SJCRH30 (cell line): ENCODE measurements around the gene YPEL2. TPM values are rescaled to one million over a fixed set of nuclear protein-coding genes. Genes with fewer than 3 reads are reported as not detected.

Experiments
- DNase-seq, 2 experiments: peaks; one replicate each; pipeline ENCODE4 v3.0.0-alpha.2; 2015 to 2020
- H3K27ac ChIP-seq: fragments of 250-450 bp; sonication (Bioruptor Pico); 2 replicates; pipeline ENCODE4 v1.5.1; 2020; ENCODE audit warnings: mild to moderate bottlenecking, moderate library complexity
- H3K27me3 ChIP-seq: fragments of 250-450 bp; sonication (Bioruptor Pico); 2 replicates; pipeline ENCODE4 v1.5.1; 2020; ENCODE audit warnings: mild to moderate bottlenecking, moderate library complexity
- H3K36me3 ChIP-seq: fragments of 250-450 bp; sonication (Bioruptor Pico); 2 replicates; pipeline ENCODE4 v1.5.1; 2020; ENCODE audit warnings: mild to moderate bottlenecking, moderate library complexity
- H3K4me1 ChIP-seq: fragments of 250-450 bp; sonication (Bioruptor Pico); 2 replicates; pipeline ENCODE4 v1.5.1; 2020; ENCODE audit warnings: mild to moderate bottlenecking, moderate library complexity
- H3K4me3 ChIP-seq: fragments of 250-450 bp; sonication (Bioruptor Pico); 2 replicates; pipeline ENCODE4 v1.5.1; 2020; ENCODE audit warnings: mild to moderate bottlenecking, moderate library complexity
- H3K9me3 ChIP-seq: fragments of 250-450 bp; sonication (Bioruptor Pico); replicated peaks from 2 replicates; pipeline ENCODE4 v1.5.1; 2020; ENCODE audit warnings: mild to moderate bottlenecking, moderate library complexity
- total RNA-seq: library from RNA; depleted of rRNA; stranded (reverse); fragments of >200 nt; shearing (Covaris generic); gene quantifications from 2 replicates; pipeline ENCODE4 v1.2.3, GENCODE V29; 2014

YPEL2 gene
- total RNA-seq, 1 experiment from 2014 or later: 1.6 TPM

DNA sequence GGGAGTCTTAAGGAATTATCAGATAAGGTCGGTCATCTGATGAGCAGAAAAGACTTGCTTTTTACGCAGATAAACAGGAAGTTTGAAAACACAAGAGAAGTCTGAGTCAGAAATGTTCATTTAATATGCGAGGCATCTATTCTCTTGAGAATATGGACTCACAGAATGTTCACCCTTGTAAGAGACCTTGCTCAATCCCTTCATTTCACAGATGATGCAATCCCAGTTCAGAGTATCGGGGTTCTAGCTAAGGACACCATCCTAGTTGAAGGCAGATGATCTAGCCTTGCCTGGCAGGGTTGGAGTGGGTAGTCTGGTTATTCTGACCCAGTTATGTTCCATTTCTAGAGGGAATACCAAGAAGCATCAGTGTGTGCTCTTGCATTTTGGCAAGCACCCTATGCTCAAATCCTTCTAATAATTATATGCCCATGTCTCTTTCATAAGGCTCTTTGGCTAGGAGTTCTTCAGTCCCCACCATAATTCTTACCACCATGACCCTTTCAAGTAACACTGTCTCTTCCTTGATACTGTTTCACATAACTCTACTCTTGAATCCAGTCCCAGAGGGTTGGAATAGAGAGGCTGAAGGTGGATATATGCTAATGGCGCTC, 42.5 kb downstream of the YPEL2 start:
- H3K4me1 ChIP-seq: peaks cover 9% of the 10 kb centered on the region; the same call in 1 of the 2 replicates
- no peaks in the 10 kb centered on the region for H3K27me3 ChIP-seq
- no peak for DNase-seq
- H3K9me3 ChIP-seq: no peaks in the 10 kb centered on the region
- H3K27ac ChIP-seq: no peak overlapping the region
- no peak overlapping the region for H3K4me3 ChIP-seq
- no peaks in the 10 kb centered on the region for H3K36me3 ChIP-seq

DNA sequence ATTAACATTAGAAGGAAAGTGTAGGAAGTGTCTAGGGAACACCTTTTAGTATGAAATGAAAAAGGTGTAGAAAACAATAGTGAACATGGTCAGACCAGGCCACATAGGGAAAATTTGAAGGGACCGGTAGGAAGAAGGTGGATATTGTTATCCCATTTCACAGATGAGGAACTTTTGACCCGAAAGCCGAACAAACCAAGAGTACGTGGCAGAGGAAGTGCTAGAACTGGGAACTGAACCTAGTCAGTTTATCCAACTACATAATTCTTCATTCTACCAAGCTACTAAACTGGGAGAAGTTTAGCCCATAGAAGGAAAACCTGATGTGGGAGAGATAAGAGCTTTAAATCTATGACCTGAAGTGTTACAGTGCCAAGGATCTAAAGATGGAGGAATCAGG, 43.2 kb downstream of the YPEL2 start:
- no peak overlapping the region for H3K4me3 ChIP-seq
- DNase-seq: no peak
- no peaks in the 10 kb centered on the region for H3K9me3 ChIP-seq
- no peak overlapping the region for H3K27ac ChIP-seq
- H3K36me3 ChIP-seq: no peaks in the 10 kb centered on the region
- peaks cover 6% of the 10 kb centered on the region; the same call in 1 of the 2 replicates for H3K4me1 ChIP-seq
- no peaks in the 10 kb centered on the region for H3K27me3 ChIP-seq

DNA sequence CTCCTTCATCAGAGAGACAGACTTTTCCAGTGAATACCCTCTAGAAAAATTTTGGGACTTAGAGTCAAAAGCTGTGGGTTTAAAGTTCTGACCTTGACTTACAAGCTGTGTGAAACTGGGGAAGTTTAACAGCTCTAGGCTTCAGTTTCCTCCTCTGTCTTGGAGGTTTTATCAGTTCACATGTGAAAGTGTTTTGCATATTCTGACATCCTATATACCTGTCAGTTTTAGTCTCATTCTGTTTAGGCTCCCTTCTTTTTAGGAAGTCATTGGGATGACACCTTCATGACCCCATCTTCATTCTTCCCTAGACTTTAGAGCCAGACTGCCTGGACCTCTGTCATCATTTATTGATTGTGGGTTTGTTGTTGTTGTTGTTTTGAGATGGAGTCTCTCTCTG, 44.4 kb downstream of the YPEL2 start:
- Histone ChIP-seq H3K27me3 (no peaks in the 10 kb centered on the region), H3K36me3 (no peaks in the 10 kb centered on the region), H3K27ac (no peak overlapping the region), H3K9me3 (no peaks in the 10 kb centered on the region), H3K4me3 (no peak overlapping the region), H3K4me1 (peaks cover 6% of the 10 kb centered on the region; the same call in 1 of the 2 replicates)
- no peak for DNase-seq

DNA sequence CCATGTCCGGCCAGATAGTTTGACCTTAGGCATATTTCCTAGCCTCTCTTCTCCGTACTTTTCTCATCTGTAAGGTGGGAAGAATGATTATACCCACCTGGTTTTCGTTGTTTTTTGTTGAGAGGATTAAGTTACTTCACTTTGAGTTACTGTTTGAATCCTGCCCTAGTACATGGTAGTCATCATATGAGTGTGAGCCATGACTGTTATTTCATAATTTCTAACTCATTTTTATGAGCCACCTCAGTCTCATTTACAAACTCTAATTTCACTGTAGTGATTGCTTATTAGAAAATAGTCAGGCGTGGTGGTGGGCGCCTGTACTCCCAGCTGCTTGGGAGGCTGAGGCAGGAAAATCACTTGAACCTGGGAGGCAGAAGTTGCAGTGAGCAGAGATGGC, 45.1 kb downstream of the YPEL2 start:
- Histone ChIP-seq H3K36me3 (no peaks in the 10 kb centered on the region), H3K27me3 (no peaks in the 10 kb centered on the region), H3K9me3 (no peaks in the 10 kb centered on the region), H3K4me3 (no peak overlapping the region), H3K4me1 (peaks cover 6% of the 10 kb centered on the region; the same call in 1 of the 2 replicates), H3K27ac (no peak overlapping the region)
- no peak for DNase-seq

DNA sequence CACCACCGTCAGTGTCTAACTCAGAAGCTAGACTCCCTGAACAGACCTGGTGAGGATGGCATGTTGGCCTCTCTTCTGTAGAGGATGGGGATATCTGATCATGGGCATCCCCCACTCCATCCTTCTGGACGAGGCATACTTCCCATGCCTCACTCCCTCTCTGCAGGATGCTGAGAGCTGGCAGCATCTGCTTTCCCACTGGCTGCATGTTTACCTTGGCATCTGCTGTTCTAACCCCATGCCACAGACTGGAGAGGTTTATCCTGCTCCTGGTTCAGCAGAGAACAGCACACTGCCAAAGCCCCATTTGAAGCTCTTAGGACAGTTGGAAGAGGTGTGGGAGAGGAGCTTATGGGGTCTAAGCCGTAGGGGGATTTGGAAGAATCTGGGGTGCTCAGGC, 46.0 kb downstream of the YPEL2 start:
- Histone ChIP-seq H3K27ac (no peak overlapping the region), H3K4me3 (no peak overlapping the region), H3K27me3 (no peaks in the 10 kb centered on the region), H3K36me3 (no peaks in the 10 kb centered on the region), H3K9me3 (no peaks in the 10 kb centered on the region), H3K4me1 (no peaks in the 10 kb centered on the region; the same call in 1 of the 2 replicates)
- no peak for DNase-seq

DNA sequence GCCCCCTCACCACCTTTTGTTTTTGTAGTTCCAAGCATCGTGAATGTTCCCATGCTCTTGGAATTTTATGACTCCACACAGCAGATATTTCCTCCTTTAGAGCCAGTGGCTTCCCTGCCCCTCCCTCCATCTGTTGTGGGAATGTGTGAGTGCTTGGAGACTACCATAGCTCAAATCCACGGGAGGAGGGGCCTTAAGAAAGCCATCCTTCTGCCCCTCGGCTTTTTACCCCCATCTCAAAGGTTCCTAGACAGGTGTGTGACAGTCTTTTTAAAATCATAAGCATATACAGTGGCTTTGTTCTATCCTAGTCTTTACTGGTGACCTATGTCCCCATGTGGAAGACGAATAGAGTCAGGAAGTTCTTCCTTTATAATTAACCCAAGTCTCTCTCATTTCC, 47.2 kb downstream of the YPEL2 start:
- H3K4me3 ChIP-seq: no peak overlapping the region
- no peaks in the 10 kb centered on the region for H3K36me3 ChIP-seq
- DNase-seq: no peak
- no peak overlapping the region for H3K27ac ChIP-seq
- H3K9me3 ChIP-seq: no peaks in the 10 kb centered on the region
- H3K27me3 ChIP-seq: no peaks in the 10 kb centered on the region
- H3K4me1 ChIP-seq: no peaks in the 10 kb centered on the region

DNA sequence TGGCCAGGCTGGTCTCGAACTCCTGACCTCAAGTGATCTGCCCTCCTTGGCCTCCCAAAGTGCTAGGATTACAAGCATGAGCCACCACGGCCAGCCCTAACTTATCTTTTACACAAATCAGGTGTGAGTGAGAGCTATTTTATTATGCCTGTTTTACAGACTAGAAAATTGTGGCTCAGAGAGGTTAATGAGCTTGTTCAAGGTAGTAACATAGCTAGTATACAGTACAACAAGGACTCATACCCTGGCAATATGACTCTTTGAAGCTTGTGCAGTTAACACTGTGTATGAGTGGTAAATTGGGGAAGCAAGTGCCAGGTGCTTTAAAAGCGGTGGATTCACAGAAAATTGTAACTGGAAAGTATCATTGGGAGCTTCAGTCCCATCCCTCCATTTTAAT, 49.0 kb downstream of the YPEL2 start:
- H3K4me1 ChIP-seq: no peaks in the 10 kb centered on the region
- H3K27me3 ChIP-seq: no peaks in the 10 kb centered on the region
- H3K9me3 ChIP-seq: no peaks in the 10 kb centered on the region
- H3K36me3 ChIP-seq: no peaks in the 10 kb centered on the region
- H3K27ac ChIP-seq: no peak overlapping the region
- H3K4me3 ChIP-seq: no peak overlapping the region
- DNase-seq: no peak

DNA sequence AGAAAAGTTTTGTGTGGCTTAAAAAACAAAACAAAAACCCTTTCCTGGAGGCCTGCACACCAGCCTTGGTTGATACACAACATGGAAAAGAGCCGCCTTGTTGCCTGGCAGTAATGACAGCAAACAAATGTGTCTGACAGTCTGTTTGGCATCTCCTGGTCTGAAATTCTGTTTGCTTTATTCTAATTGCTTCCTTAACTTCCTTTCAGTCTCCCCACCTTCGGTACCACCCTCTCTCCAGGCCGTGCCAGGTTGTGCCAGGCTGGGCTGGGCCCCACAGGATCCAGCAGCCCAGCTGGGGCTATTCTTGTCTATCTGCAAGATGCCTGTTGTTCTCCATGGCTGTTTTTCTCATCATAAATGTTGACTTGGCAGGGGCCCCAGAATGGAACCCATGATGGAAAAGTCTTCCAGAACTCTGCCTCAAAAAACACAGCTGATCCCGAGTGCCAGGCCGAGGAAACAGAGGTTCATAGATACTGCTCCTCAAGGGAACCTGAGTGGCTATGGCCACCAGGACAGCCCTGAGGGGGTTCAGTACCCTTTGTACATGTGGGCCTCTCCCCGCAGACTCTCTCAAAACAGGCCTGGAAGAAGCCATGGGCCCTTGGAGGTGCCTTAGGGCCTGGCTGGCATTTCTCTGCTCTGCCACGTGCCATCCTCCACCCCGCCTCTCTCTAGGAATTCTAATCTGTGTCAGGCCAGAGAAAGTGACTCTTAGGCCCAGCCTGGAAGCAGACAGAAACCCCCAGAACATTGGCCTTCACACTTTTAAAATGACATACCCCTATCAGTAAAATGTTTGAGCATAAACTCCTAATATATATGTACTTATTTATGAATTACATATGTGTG, 50.5 kb downstream of the YPEL2 start:
- H3K36me3 ChIP-seq: no peaks in the 10 kb centered on the region
- H3K4me3 ChIP-seq: no peak overlapping the region
- no peak for DNase-seq
- H3K9me3 ChIP-seq: no peaks in the 10 kb centered on the region
- no peak overlapping the region for H3K27ac ChIP-seq
- H3K4me1 ChIP-seq: no peaks in the 10 kb centered on the region
- no peaks in the 10 kb centered on the region for H3K27me3 ChIP-seq

DNA sequence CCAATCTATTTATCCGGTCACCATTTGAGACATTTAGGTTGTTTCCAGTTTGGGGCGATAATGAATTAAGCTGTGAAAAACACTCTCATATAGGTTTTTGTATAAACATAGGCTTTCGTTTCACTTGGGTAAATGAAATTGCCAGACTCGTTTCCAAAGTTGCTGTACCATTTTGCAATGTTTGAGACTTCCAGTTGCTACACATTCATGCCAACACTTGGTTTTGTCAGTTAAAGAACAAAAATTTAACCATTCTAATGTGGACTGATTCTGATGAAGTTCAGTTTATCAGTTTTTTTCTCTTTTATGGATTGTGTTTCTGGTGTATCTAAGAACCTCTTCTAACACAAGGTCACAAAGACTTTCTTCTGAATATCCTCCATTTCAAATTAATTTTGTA, 52.4 kb downstream of the YPEL2 start:
- no peaks in the 10 kb centered on the region for H3K36me3 ChIP-seq
- no peak overlapping the region for H3K27ac ChIP-seq
- no peaks in the 10 kb centered on the region for H3K4me1 ChIP-seq
- no peaks in the 10 kb centered on the region for H3K9me3 ChIP-seq
- H3K27me3 ChIP-seq: no peaks in the 10 kb centered on the region
- H3K4me3 ChIP-seq: no peak overlapping the region
- no peak for DNase-seq

DNA sequence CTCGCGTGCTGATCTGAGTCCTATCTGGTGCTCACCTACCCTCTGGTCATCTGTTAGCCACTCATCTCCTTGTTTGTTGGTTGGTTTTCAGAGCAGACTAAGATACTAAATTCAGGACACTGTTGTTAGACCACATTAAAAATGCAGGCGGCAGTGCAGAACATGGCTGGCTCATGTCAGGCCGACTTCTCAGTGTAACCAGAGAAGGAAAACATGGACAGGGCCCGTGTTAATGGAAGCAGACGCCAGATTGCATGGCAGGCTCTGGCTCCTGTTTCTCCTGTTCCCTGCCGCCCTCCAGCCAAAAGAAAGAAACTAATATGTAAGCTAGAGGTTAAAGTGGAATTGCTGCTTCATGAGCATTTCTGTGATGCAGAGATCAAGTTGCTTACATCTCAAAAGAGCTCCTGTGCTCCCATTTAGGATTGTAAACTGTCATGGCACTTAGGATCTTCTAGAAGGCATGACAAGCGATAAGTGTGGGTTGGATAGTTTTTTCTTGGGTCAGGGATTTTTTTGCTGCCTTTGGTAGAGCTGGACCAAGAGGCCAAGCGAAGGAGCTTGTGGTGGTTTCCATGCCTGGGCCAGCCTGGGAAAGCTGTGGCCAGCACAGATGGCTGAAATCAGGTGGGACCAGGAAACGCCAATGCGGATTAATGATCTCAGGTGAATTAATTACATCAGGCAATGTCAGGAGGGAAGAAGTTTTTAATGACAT, 56.1 kb downstream of the YPEL2 start:
- Histone ChIP-seq H3K4me3 (no peak overlapping the region), H3K9me3 (no peaks in the 10 kb centered on the region), H3K27me3 (no peaks in the 10 kb centered on the region), H3K4me1 (no peaks in the 10 kb centered on the region), H3K27ac (no peak overlapping the region), H3K36me3 (no peaks in the 10 kb centered on the region)
- no peak for DNase-seq

DNA sequence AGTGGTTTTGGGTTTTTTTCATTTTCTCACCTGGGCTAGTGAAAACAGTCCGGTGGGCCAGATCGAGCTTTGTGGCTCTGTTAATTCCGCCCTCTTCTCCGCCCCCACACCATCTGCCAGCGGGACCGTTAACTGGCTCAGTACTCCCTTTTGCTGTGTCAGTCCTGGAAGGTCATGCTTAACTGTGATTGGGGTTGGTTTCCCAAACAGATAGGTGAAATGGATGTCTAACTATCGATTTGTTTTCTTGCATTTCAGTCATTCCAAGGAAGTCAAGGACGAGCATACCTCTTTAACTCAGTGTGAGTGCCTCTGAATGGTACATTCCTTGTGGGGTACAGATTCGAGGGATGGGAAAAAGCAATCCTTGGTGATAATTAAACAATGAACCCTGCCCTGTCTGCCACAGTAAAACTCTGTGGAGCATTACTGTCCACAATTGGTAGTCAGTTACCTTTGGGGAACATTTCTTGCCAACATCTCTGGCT, 56.7 kb downstream of the YPEL2 start:
- no peaks in the 10 kb centered on the region for H3K4me1 ChIP-seq
- H3K27ac ChIP-seq: no peak overlapping the region
- no peaks in the 10 kb centered on the region for H3K27me3 ChIP-seq
- no peak overlapping the region for H3K4me3 ChIP-seq
- no peaks in the 10 kb centered on the region for H3K9me3 ChIP-seq
- DNase-seq: no peak
- H3K36me3 ChIP-seq: no peaks in the 10 kb centered on the region

DNA sequence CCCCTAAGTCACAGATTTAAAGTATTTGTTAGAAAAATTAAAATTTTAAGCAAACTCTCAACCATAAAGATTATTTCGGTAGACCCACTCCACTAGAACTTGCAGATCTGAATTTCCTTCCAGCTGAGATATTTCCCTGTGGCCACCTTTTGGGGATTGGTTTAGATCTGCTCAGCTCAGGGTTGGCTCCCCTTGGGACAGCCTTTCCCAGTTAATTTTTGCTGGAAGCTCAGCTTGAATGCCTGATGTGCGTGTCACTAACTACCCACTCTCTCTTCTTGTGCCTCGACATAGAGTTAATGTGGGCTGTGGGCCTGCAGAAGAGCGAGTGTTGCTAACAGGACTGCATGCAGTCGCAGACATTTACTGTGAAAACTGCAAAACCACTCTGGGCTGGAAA, 57.6 kb downstream of the YPEL2 start:
- H3K9me3 ChIP-seq: no peaks in the 10 kb centered on the region
- H3K36me3 ChIP-seq: no peaks in the 10 kb centered on the region
- no peak overlapping the region for H3K4me3 ChIP-seq
- H3K4me1 ChIP-seq: no peaks in the 10 kb centered on the region
- H3K27ac ChIP-seq: no peak overlapping the region
- no peak for DNase-seq
- H3K27me3 ChIP-seq: no peaks in the 10 kb centered on the region

DNA sequence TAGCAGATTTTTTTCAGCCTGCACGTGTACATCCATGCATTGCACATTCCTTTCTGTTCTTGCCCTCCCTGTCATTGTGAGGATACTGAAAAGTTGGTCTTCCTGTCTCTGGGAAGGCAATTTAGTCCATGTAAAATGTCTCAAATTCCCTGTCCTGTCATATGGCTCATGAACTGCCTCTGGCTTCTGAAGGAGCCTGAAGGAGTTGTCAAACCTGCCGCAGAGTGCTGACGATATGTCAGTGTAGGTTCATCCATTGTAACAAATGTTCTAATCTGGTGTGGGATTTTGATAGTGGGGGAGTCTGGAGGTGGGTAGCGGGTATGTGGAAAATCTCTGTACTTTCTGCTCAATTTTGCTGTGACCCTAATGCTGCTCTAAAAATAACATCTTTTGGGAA, 59.6 kb downstream of the YPEL2 start:
- H3K27ac ChIP-seq: no peak overlapping the region
- no peak overlapping the region for H3K4me3 ChIP-seq
- H3K4me1 ChIP-seq: no peaks in the 10 kb centered on the region
- DNase-seq: no peak
- no peaks in the 10 kb centered on the region for H3K9me3 ChIP-seq
- no peaks in the 10 kb centered on the region for H3K27me3 ChIP-seq
- H3K36me3 ChIP-seq: no peaks in the 10 kb centered on the region

DNA sequence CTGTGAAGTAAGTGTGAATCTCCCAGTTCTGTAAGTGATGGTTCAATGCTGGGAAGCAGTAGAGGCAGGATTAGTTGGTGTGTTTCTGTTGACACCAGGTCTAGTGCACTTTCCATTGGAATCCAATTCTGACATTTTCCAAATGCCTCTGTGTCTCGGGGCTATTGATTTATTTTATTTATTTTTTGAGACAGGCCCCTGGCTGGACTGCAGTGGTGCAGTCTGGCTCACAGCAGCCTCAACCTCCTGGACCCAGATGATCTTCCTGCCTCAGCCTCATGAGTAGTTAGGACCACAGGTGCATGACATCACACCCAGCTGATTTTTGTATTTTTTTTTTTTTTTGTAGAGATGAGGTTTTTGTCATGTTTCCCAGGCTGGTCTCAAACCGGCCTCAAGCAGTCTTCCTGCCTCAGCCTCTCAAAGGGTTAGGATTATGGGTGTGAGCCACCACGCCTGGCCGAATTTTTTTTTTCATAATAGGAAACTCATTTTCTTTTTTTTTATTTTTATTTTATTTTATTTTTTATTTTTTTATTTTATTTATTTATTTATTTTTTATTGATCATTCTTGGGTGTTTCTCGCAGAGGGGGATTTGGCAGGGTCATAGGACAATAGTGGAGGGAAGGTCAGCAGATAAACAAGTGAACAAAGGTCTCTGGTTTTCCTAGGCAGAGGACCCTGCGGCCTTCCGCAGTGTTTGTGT, 61.7 kb downstream of the YPEL2 start:
- H3K27me3 ChIP-seq: no peaks in the 10 kb centered on the region
- H3K9me3 ChIP-seq: no peaks in the 10 kb centered on the region
- no peak overlapping the region for H3K27ac ChIP-seq
- H3K4me3 ChIP-seq: no peak overlapping the region
- no peak for DNase-seq
- no peaks in the 10 kb centered on the region for H3K4me1 ChIP-seq
- H3K36me3 ChIP-seq: no peaks in the 10 kb centered on the region
